Measurements from ENCODE around the gene CNIH3. TPM values are rescaled to one million over a fixed set of nuclear protein-coding genes. Genes with fewer than 3 reads are reported as not detected.

The CNIH3 gene
- total RNA-seq, 4 donors from 2014 or later, result 0.68 to 1.1 TPM; not detected in 2

DNA sequence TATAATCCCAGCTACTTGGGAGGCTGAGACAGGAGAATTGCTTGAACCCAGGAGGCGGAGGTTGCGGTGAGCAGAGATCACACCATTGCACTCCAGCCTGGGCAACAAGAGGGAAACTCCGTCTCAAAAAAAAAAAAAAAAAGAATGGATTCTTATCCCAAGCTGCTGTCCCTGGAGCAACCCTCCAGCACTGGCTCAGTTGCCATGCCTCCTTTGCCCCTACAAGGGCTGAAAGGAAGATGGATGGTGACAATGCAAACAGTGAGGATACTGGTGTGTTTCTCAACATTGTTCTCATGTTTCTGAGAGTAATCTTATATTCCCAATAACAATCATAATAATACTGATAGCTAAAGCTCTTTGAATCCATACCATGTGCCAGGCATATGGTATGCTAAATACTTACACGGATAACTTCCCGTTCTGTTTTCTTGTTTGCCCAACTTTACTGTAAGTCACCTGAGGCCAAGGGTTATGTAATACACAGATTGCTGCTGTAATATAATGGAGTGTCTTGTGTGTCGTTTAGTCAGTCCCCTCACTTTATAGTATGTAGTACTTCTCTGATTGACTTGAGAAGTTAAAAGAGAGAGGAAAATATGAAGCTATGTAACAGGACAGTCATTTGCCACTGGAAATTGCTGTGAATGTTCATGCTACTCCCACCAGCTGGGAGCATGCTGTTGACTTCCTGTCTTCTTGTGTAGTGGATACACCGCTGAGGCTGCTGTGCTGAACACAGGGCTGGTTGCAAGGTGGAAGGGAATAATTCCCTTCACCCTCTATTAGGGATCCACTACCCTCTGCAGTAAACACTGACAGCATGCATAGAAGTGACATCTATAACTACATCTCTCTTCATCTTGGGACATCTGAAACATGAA, 153.6 kb downstream of the CNIH3 start:
- no peak for DNase-seq
- Histone ChIP-seq H3K27ac (no peak overlapping the region), H3K9me3 (no peaks in the 10 kb centered on the region), H3K4me1 (no peaks in the 10 kb centered on the region), H3K36me3 (no peaks in the 10 kb centered on the region), H3K27me3 (no peaks in the 10 kb centered on the region), H3K4me3 (no peak overlapping the region)
- in situ Hi-C loops (cut with MboI; ENCODE audit: low pct_ligation_motif_present in 1 of 4, low pct_unique_long_range_greater_than_20kb in 1 of 4, low sequenced_read_pairs in 3 of 4), result no loop called here
- intact Hi-C loops (cut with DNase I; ENCODE audit: low total_unique reads), result no loop called here
- TF ChIP-seq EP300 (IDR thresholded peaks at IDR 0.05; ENCODE audit: low read depth), result no peak
- TF ChIP-seq, protein P1, sequence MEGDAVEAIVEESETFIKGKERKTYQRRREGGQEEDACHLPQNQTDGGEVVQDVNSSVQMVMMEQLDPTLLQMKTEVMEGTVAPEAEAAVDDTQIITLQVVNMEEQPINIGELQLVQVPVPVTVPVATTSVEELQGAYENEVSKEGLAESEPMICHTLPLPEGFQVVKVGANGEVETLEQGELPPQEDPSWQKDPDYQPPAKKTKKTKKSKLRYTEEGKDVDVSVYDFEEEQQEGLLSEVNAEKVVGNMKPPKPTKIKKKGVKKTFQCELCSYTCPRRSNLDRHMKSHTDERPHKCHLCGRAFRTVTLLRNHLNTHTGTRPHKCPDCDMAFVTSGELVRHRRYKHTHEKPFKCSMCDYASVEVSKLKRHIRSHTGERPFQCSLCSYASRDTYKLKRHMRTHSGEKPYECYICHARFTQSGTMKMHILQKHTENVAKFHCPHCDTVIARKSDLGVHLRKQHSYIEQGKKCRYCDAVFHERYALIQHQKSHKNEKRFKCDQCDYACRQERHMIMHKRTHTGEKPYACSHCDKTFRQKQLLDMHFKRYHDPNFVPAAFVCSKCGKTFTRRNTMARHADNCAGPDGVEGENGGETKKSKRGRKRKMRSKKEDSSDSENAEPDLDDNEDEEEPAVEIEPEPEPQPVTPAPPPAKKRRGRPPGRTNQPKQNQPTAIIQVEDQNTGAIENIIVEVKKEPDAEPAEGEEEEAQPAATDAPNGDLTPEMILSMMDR (IDR thresholded peaks at IDR 0.05), result no peak
- TF ChIP-seq POLR2AphosphoS5 (IDR thresholded peaks at IDR 0.05), result no peak
- TF ChIP-seq POLR2A (IDR thresholded peaks at IDR 0.05), result no peak
- WGBS, 2 donors (ENCODE audit: low coverage in 1 of 2), result 64 to 72% methylated on average over 6 to 7 of the region's 7 CpGs

DNA sequence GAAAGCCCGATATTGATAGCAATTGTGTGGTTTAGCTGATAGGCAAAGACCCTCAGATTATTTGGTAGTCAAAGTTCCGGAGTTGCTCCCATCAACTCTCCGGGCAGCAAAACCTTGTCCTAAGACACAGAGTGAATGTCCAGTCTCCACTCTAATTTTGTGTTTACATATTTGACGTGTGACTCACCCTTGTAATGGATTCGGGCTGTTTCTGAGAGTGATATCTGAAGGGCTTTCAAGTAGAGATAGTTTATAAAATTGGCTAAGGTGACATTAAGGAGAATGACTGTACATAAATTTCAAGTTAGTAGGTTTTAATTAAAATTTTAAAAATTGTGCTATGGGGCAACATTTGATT, 154.2 kb downstream of the CNIH3 start:
- intact Hi-C loops (cut with DNase I; ENCODE audit: low total_unique reads) (no loop called here), in situ Hi-C loops (cut with MboI; ENCODE audit: low pct_ligation_motif_present in 1 of 4, low pct_unique_long_range_greater_than_20kb in 1 of 4, low sequenced_read_pairs in 3 of 4) (no loop called here)
- DNase-seq, result no peak

DNA sequence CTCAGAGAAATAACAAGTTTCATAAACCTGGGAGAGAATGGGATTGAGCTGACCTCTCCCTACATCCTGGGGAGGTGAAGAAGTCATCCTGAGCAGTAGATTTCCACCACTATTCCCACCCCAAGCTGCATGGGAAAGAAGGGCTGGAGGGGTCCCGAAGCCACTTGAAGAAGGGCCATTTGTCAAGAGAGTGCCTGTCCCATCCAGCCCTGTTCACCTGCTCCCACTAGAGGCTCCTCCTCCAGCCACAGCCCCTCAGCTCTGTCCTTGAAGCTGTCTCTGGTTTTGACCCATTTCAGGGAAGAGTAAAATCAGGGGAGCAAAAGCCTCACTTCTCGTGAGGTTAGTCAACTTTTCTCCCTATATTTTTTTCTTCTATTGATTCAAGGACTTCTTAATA, 157.5 kb downstream of the CNIH3 start:
- intact Hi-C loops (cut with DNase I; ENCODE audit: low total_unique reads), result no loop called here
- H3K27me3 ChIP-seq, result no peaks in the 10 kb centered on the region
- TF ChIP-seq, protein P1 (IDR thresholded peaks at IDR 0.05), result no peak
- TF ChIP-seq POLR2AphosphoS5 (IDR thresholded peaks at IDR 0.05) (no peak), EP300 (IDR thresholded peaks at IDR 0.05; ENCODE audit: low read depth) (no peak), POLR2A (IDR thresholded peaks at IDR 0.05) (no peak)
- no peak for DNase-seq
- in situ Hi-C loops (cut with MboI; ENCODE audit: low pct_ligation_motif_present in 1 of 4, low pct_unique_long_range_greater_than_20kb in 1 of 4, low sequenced_read_pairs in 3 of 4), result no loop called here
- no peak overlapping the region for H3K27ac ChIP-seq
- H3K36me3 ChIP-seq, result no peaks in the 10 kb centered on the region
- 88% methylated on average over 2 of the region's 2 CpGs; no CpG with 5 or more reads in 1 of the 2 donors for WGBS, 2 donors (ENCODE audit: low coverage in 1 of 2)
- H3K4me3 ChIP-seq, result no peak overlapping the region
- no peaks in the 10 kb centered on the region for H3K9me3 ChIP-seq
- no peaks in the 10 kb centered on the region for H3K4me1 ChIP-seq

More for the DNA sequence above, 154.2 kb downstream of the CNIH3 start:
- no peak overlapping the region for H3K4me3 ChIP-seq
- no peaks in the 10 kb centered on the region for H3K36me3 ChIP-seq
- 54 to 57% methylated on average over 5 of the region's 5 CpGs for WGBS, 2 donors (ENCODE audit: low coverage in 1 of 2)
- no peaks in the 10 kb centered on the region for H3K4me1 ChIP-seq
- H3K27ac ChIP-seq, result no peak overlapping the region
- no peaks in the 10 kb centered on the region for H3K27me3 ChIP-seq
- no peaks in the 10 kb centered on the region for H3K9me3 ChIP-seq
- TF ChIP-seq POLR2AphosphoS5 (IDR thresholded peaks at IDR 0.05) (no peak), EP300 (IDR thresholded peaks at IDR 0.05; ENCODE audit: low read depth) (no peak)
- TF ChIP-seq, protein P1 (IDR thresholded peaks at IDR 0.05), result no peak

DNA sequence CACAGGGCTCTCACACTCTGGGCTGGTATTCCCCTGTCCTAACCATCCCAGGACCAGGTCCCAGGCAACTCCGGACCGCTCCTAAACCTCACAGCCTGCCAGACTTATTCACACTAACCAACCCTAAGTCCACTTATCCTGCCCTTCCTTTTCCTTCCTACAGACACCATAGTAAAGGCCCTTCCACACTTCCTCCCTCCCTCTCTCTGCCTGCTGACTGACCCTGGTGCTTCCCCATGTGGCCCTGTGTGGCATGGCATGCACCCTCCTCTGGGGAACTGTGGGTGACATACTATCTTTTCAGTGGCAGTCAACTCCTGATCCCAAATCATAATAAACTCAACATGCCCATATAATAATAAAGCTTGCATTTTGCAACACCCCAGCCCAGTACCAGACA, 158.3 kb downstream of the CNIH3 start:
- Histone ChIP-seq H3K27ac (no peak overlapping the region), H3K4me3 (no peak overlapping the region), H3K4me1 (no peaks in the 10 kb centered on the region), H3K9me3 (no peaks in the 10 kb centered on the region), H3K27me3 (no peaks in the 10 kb centered on the region), H3K36me3 (no peaks in the 10 kb centered on the region)
- intact Hi-C loops (cut with DNase I; ENCODE audit: low total_unique reads), result no loop called here
- no peak for TF ChIP-seq EP300 (IDR thresholded peaks at IDR 0.05; ENCODE audit: low read depth)
- TF ChIP-seq, protein P1 (IDR thresholded peaks at IDR 0.05), result no peak
- no peak for TF ChIP-seq POLR2AphosphoS5 (IDR thresholded peaks at IDR 0.05)
- no peak for TF ChIP-seq POLR2A (IDR thresholded peaks at IDR 0.05)
- in situ Hi-C loops (cut with MboI; ENCODE audit: low pct_ligation_motif_present in 1 of 4, low pct_unique_long_range_greater_than_20kb in 1 of 4, low sequenced_read_pairs in 3 of 4), result no loop called here
- DNase-seq, result no peak
- 95% methylated on average over 2 of the region's 2 CpGs for WGBS, 2 donors (ENCODE audit: low coverage in 1 of 2)
